ENCODE measurements around the gene ONECUT1.

- no peak for TF ChIP-seq POLR2A (IDR thresholded peaks at IDR 0.05; ENCODE audit: low read depth, low read length)
- TF ChIP-seq CTCF (IDR thresholded peaks at IDR 0.05; ENCODE audit: extremely low read depth in 1 of 2, insufficient read depth in 1 of 2, low read depth in 1 of 2, low read length in 2 of 2): no peak
- TF ChIP-seq EZH2 (IDR thresholded peaks at IDR 0.05; ENCODE audit: borderline replicate concordance, low read depth, low read length, severe bottlenecking): no peak
- TF ChIP-seq POLR2AphosphoS5 (IDR thresholded peaks at IDR 0.05; ENCODE audit: insufficient read depth, low read depth, low read length): no peak
- TF ChIP-seq FOS (IDR thresholded peaks at IDR 0.05; ENCODE audit: borderline replicate concordance, insufficient read depth, low read length): no peak
- TF ChIP-seq MAX (IDR thresholded peaks at IDR 0.05; ENCODE audit: insufficient read depth, insufficient read length): no peak
- no peak for TF ChIP-seq JUN (IDR thresholded peaks at IDR 0.05; ENCODE audit: borderline replicate concordance, insufficient read depth, insufficient read length, low read depth)
- no peak for TF ChIP-seq GATA2 (IDR thresholded peaks at IDR 0.05; ENCODE audit: insufficient read depth, insufficient read length, low read depth, low read length)
- TF ChIP-seq MYC (IDR thresholded peaks at IDR 0.05; ENCODE audit: low read depth, low read length): no peak
These were observed 72.7 kb downstream of the ONECUT1 start for GRCh38 chr15:52717481-52717880.

All from endothelial cell of umbilical vein (primary cell).